ENCODE results near the gene ZNF683. TPM values are rescaled to one million over a fixed set of nuclear protein-coding genes. Genes with fewer than 3 reads are reported as not detected.

Gene ZNF683
- polyA plus RNA-seq, 1 donor (not counting 4 experiments of a cell fraction or from before 2014, with no cell fraction given), result not detected

GRCh38 chr1:26344147-26344920 lies 28.2 kb downstream of the ZNF683 start:
- peaks cover 0 to 15% of the 10 kb centered on the region in 2 experiments for H3K36me3 ChIP-seq (ENCODE audit: control insufficient read depth in 2 of 2, extremely low read depth in 1 of 2, insufficient read depth in 2 of 2, low read length in 2 of 2)
- H3K9me1 ChIP-seq (ENCODE audit: control insufficient read depth, extremely low read depth, insufficient read depth, low read length), result no peaks in the 10 kb centered on the region
- FAIRE-seq (no peak), DNase-seq (ENCODE audit: low read depth, low spot score) (no peak)
- TF ChIP-seq EZH2 (IDR thresholded peaks at IDR 0.05; ENCODE audit: low read length) (no peak), CTCF (optimal IDR thresholded peaks at IDR 0.05 in 1 of 3, IDR thresholded peaks at IDR 0.05 in 1 of 3, conservative IDR thresholded peaks at IDR 0.05 in 1 of 3; ENCODE audit: extremely low read depth in 1 of 3, insufficient read depth in 2 of 3, low read length in 3 of 3) (no peak)
- no peak overlapping the region for H3K27ac ChIP-seq (ENCODE audit: control insufficient read depth, insufficient read depth, low read length)
- H2AFZ ChIP-seq (ENCODE audit: control insufficient read depth, low read length), result no peak overlapping the region
- H3K9me3 ChIP-seq (ENCODE audit: control insufficient read depth, low read depth, low read length), result no peaks in the 10 kb centered on the region
- no peaks in the 10 kb centered on the region for H3K79me2 ChIP-seq (ENCODE audit: control insufficient read depth, insufficient read depth, low read length)
- no peaks in the 10 kb centered on the region for H3K27me3 ChIP-seq (ENCODE audit: control insufficient read depth, extremely low read depth, insufficient read depth, low read length)
- dilution Hi-C loops (cut with MboI; ENCODE audit: extremely low pct_ligation_motif_present, low sequenced_read_pairs), result no loop called here
- H3K4me1 ChIP-seq (ENCODE audit: control insufficient read depth, extremely low read depth, insufficient read depth, low read length), result peaks cover 12% of the 10 kb centered on the region
- H4K20me1 ChIP-seq (ENCODE audit: control insufficient read depth, extremely low read depth, insufficient read depth, low read length), result no peaks in the 10 kb centered on the region
- H3K9ac ChIP-seq (ENCODE audit: control insufficient read depth, extremely low read depth, insufficient read depth, low read length), result no peak overlapping the region
- H3K4me3 ChIP-seq (ENCODE audit: control insufficient read depth in 2 of 3, extremely low read depth in 1 of 3, insufficient read depth in 2 of 3, low read depth in 1 of 3, low read length in 3 of 3), result no peak overlapping the region
- H3K4me2 ChIP-seq (ENCODE audit: control insufficient read depth, extremely low read depth, insufficient read depth, low read depth, low read length), result no peak overlapping the region

- Histone ChIP-seq H3K27me3 (ENCODE audit: control insufficient read depth, extremely low read depth, insufficient read depth, low read length) (no peaks in the 10 kb centered on the region), H3K4me1 (ENCODE audit: control insufficient read depth, extremely low read depth, insufficient read depth, low read length) (peaks cover 18% of the 10 kb centered on the region), H3K79me2 (ENCODE audit: control insufficient read depth, insufficient read depth, low read length) (no peaks in the 10 kb centered on the region), H3K4me3 (ENCODE audit: control insufficient read depth in 2 of 3, extremely low read depth in 1 of 3, insufficient read depth in 2 of 3, low read depth in 1 of 3, low read length in 3 of 3) (no peak overlapping the region), H3K4me2 (ENCODE audit: control insufficient read depth, extremely low read depth, insufficient read depth, low read depth, low read length) (no peak overlapping the region), H2AFZ (ENCODE audit: control insufficient read depth, low read length) (no peak overlapping the region), H4K20me1 (ENCODE audit: control insufficient read depth, extremely low read depth, insufficient read depth, low read length) (no peaks in the 10 kb centered on the region), H3K36me3 (ENCODE audit: control insufficient read depth in 2 of 2, extremely low read depth in 1 of 2, insufficient read depth in 2 of 2, low read length in 2 of 2) (peaks cover 0 to 11% of the 10 kb centered on the region in 2 experiments), H3K27ac (ENCODE audit: control insufficient read depth, insufficient read depth, low read length) (no peak overlapping the region), H3K9me3 (ENCODE audit: control insufficient read depth, low read depth, low read length) (no peaks in the 10 kb centered on the region), H3K9ac (ENCODE audit: control insufficient read depth, extremely low read depth, insufficient read depth, low read length) (no peak overlapping the region), H3K9me1 (ENCODE audit: control insufficient read depth, extremely low read depth, insufficient read depth, low read length) (no peaks in the 10 kb centered on the region)
- FAIRE-seq, result peak; percentile 87
- TF ChIP-seq CTCF (optimal IDR thresholded peaks at IDR 0.05 in 1 of 3, IDR thresholded peaks at IDR 0.05 in 1 of 3, conservative IDR thresholded peaks at IDR 0.05 in 1 of 3; ENCODE audit: extremely low read depth in 1 of 3, insufficient read depth in 2 of 3, low read length in 3 of 3) (no peak), EZH2 (IDR thresholded peaks at IDR 0.05; ENCODE audit: low read length) (no peak)
- dilution Hi-C loops (cut with MboI; ENCODE audit: extremely low pct_ligation_motif_present, low sequenced_read_pairs), result no loop called here
- DNase-seq (ENCODE audit: low read depth, low spot score), result no peak
These were observed 32.5 kb downstream of the ZNF683 start for GRCh38 chr1:26340047-26340481.
